HG03103 (cell line): ENCODE measurements around the gene PCF11.
"Not testable (repeated sequence)": the region's sequence is repeated elsewhere in the genome, so short reads cannot be mapped to it uniquely, and the experiment has no call there.

ENCODE experiments used
- ATAC-seq: cut with Tn5 transposase; IDR thresholded peaks from one replicate; pipeline ENCODE4 v1.9.1; 2021; ENCODE audit warnings: low read depth; ENCODE audit not compliant: unreplicated experiment

PCF11 gene

DNA sequence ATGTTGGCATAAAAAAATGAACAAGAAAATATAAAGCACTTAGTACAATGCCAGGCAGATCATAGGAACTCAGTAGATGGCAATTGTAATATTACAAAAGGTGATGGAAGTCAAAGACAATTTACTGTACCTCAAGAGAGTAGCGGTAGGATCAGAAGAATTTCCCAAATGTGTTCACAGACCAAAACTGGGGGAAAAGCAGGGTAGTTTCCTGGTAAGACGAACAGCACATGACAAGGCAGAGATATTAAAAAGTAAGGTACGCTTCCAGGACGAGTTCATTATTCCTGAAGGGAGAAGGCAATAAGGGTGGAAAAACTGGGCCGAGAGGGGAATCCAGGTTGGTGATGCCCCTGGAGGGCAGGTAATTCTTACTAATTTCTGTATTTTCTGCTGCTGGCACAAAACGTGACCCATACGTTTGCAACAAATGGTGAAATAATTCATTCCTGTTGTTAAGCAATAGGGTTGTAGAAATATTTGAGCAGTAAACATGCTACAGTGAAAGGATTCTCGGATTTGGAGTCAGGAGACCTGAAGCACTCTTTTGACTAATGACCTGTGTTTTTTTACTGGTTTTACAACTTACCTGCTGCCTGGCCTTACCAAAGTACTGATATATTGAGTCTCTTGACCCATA is 35.8 kb downstream of the PCF11 start:
- no peak for ATAC-seq

DNA sequence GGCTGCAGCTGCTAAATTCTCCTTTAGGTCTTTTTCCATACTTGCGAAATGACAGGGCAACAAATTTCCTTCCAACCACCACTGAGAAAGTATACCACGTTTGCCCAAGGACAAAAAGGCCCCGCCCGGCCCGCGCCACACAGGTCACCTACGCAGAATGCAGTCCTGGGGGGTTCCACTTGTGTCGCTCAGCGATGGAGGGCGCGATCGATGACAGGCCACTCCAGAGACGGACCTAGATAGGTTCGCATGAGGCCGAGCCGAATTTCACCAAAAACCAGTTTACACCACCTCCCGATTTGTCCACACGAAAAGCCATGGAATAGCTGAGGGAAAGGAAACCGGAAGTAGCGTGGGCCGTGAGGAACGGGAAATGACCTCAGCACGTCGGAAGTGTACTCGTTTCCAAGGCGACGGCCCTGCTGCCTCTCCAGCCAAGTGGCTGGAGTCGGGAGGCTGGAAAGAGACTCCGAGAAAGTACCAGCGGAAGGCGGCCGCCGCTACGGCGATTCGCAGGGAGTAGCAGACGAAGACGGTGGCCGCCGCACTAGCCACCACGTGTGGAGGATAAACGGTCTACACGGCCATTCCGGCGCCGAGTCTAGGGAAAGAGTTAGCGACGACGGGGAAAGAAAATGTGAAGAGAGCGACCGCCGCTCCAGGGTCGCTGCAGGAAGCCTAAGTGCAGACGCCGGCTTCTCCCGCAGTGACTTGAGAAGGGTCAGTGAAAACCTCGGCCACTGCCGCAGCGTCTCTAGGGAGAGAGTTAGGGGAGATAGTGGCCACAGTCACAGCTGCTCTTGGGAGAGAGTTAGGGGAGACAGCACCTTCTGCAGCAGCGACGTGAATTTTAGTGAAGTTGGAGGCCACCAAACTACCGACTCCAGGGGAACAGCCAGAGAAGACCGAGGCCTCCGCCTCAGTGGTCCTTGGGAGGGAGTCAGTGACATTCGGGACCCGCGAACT is 36.7 kb downstream of the PCF11 start, which contains the start of gene ANKRD42:
Gene ANKRD42 (plus strand): TSS at position 398 of the 966 bp plus-strand sequence. CDS start 959 bp downstream, outside the sequence.
- ATAC-seq: peak; percentile 87

DNA sequence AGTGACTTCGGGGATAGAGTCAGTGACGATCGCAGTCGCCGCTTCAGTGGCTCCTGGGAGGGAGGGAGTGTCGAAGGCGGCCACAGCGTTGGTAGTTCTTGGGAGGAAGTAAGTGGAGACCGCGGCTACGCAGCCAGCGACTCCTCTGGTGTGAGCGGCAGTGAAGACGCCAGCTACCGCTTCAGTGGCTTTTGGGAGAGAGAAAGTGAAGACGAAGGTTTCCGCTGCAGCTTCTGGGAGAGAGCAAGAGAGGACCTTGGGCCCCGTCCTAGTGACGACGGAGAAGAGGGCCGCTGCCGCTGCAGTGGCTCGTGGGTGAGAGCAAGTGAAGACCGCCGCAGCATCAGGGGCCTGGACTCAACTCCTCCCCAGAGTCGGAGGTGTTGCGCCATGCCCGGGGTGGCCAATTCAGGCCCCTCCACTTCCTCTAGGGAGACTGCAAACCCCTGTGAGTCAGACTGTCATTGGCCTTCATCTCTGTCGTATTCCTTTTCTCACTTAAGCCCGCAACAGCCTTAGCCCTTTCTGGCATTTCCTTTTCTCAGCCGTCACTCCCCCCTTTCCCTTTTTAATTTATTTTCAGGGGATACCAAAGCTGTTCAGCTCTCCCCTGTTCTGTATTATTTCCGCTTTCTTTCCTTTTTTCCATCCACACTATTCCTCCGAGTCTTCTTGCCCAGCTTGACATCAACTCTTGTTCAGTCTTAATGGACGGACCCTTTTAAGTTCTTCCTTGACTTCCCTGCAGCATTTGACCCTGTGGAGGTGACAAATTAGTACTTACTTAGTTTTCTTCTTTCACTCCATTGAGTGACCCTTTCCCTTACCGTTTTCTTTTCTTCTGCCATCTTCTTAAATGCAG is 37.6 kb downstream of the PCF11 start:
- peak; percentile 46 for ATAC-seq

DNA sequence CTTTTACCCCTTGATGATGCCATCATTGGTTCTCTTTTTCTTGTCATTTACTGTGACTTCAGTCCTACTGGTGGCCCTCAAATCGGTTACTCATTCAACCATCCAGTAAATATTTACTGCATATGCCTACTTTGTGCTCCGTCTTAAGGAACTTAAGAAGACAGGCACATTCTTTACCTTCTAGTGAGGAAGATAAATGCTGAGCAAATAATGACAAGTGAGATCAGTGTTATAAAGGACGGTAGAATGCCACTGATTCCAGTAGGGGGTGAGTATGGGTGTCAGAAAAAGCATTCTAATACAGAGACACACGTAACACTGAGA is 38.2 kb downstream of the PCF11 start:
- ATAC-seq: no peak

DNA sequence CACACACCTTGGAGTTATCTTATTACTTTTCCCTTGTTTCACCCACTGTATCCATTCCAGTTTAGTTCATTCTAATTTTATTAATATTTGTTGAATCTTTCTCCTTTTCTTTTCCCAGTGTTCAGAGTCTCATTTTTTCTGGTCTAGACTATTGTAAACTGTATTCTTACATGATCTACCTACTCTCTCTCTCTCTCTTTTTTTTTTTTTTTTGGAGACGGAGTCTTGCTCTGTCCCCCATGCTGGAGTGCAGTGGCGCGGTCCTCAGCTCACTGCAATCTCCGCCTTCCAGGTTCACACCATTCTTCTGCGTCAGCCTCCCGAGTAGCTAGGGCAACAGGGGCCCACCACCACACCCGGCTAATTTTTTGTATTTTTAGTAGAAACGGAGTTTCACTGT is 38.7 kb downstream of the PCF11 start:
- ATAC-seq: no peak

DNA sequence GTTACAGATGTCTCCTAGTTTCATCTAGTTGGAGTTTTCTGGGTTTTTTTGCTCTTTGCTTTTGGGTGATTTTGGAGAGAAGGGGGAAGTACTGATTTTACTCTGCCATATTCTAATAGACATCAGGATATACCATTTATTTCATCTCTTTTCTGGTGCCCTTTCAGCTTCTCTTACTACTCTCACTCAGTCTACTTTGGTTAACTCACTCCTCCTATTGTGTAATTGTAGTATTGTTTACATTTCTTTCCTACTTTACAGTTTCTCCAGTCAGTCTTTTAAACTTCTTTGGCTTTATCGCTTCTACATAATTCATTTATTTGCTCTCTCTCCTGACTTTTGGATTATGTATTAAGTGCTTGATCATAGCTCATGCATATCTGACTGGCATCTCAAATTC is 43.1 kb downstream of the PCF11 start:
- no peak for ATAC-seq

DNA sequence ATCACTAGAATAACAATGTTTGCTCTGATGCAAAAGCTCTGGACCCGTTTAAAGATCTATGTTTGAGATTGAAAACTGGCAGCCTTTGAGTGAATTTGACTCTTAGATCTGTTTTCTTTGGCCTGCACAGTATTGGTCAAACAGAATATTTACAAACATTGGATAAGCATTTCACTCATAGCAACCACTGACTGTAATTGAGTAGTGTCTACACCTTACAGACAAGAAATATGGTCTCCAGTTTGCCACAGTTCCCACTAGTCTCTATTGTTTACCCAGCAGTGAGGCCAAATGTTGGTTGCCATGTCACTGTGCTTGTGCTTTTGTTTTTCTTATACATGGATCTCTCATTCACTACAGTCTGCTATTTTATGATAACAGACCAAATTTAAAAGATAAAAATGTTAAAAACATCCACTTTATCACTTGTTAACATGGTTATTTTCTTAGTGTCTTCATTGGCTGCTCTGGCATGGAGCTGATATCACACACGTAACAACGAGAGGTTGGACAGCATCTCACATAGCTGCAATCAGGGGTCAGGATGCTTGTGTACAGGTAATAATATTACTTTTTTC is 48.8 kb downstream of the PCF11 start:
- ATAC-seq: no peak

DNA sequence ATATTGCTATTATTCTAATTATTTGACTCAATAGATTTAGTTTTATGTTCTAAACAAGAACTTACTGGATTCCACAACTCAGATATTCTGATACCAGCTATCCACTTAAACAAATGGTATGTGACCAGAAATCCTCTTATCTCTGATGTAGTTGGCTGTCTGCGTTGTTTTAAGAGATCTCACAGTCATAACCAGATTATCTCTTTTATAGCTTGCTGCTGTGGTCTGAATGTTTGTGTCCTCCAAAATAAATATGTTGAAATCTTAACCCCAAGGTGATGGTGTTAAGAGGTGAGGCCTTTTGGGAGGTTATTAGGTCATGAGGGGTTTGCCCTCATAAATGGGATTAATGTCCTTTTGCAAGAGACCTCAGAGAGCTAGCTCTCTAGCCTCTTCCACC is 49.3 kb downstream of the PCF11 start:
- no peak for ATAC-seq

DNA sequence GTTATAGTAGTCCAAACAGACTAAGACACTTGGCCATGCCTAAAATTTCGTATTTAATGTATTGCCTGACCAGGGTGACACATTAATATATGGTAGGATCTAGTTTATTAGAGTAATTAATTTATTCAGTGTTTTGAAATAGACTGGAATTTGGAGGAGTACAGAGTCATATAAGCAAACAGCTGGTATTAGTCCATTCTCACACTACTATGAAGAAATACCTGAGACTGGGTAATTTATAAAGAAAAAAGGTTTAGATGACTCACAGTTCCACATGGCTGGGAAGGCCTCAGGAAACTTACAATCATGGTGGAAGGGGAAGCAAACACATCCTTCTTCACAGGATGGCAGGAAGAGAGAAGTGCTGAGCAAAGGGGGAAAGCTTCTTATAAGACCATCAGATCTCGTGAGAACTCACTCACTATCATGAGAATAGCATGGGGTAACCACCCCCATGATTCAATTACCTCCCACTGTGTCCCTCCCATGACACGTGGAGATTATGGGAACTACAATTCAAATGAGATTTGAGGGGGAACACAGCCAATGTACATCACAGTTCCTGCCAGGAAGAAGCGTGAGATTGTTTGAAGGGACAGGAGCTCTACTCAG is 49.9 kb downstream of the PCF11 start:
- not testable (repeated sequence) for ATAC-seq

DNA sequence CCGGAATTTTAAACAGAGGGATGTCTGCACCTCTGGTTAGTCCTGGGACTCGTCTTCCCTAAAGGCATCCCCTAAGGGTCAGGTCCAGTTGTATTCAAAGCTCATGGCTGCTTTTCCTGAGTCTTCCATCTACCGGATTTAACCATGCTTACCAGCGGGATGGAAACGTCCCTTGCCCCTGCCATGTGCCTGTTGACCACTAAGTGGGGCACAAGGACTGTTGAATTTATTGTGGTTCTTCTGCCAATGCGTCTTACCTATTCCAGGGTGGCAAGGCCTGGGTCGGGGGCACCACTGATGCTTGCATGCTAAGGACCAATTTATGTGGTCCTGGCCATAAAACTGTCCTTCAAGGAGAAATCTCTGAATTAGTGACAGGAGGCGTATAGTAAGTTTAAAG is 62.2 kb downstream of the PCF11 start:
- ATAC-seq: no peak

DNA sequence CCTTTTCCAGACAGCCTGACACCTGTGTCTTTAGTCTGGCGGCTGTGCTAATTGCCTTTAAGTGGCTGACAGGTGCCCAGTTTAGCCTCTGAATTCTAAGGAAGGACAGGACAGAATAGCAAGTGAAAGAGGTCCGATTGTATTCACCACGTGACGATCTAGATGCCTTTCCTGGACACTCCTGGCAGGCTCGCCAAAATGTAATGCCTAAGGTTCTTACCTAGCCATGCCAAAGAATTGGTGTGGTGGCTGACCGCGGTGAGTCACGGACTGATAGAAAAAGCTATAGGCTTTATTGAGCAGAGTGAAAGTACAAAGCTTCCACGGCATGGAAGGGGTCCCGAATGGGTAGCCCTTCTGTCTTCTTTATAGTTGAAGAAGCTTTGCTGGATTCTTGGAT is 63.3 kb downstream of the PCF11 start:
- no peak for ATAC-seq

DNA sequence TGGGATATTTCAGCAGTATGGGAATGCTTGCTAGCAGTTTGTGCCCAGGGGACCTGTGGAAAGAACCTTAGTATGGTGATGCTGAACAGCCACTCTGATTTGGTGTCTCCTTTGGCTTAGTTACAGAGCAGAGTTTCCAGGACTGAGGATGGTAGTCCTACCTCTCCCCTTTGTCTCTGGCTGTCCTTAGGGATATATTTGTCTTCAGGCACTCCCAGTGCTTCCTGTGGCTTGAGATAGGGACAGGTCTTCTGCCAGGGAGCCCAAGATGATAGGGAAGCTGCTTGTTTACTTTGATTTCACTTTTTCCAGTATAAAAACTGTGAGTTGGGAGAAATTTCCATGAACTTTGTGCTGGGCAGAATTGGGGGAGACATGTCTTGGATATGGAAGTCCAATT is 64.8 kb downstream of the PCF11 start:
- ATAC-seq: no peak

DNA sequence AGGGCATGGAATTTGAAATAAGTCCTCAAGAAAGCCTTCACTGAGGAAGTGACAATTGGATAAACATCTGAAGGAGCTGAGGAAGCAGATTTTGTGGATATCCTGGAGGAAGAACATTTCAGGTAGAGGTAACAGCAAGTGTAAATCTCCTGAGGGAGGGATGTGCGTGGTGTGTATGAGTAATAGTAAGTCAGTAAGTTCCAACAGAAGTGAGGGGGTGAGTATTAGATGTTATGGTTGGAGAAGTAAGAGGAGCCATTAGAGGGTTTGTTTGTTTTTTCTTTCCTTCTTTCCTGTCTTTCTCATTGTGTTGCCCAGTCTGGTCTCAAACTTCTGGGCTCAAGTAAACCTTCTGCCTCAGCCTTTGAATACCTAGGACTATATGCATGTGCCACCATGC is 65.6 kb downstream of the PCF11 start:
- no peak for ATAC-seq

DNA sequence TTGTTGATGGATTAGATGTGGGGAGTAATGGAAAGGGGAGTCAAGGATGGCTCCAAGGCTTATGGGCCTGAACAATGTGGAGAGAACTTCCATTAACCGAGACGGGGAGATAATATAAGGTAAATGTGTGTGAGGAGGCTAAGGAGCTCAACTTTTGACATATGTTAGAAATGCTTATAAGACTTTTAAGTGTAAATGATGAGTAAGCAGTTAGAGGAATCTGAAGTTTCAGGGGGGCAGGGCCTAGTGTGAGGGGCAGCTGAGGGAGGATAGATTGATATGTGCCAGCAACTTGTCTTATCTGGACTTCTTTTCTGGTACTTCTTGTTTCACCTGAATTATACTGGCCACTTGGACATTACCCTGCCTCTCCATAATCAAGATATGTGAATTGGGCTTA is 66.5 kb downstream of the PCF11 start:
- no peak for ATAC-seq

DNA sequence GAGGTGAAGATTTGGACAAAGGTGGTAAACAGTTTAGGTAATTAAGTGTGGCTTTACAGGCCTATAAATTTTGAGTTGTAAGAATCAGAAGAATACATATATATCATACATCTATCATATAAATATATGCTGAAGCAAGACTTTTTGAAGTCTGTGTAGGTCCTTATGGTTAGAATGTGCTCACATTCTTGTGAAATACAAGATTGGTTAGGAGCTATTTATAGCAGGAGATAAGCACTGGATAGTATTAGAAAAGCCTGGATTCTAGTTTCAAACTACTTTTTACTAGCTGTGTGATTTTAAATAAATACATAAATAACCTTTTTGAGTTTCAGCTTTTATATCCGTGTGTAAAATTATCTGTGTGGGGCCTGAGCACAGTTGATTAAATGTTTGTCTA is 78.9 kb downstream of the PCF11 start:
- ATAC-seq: no peak
